ENCODE data around the gene ELK3.

DNA sequence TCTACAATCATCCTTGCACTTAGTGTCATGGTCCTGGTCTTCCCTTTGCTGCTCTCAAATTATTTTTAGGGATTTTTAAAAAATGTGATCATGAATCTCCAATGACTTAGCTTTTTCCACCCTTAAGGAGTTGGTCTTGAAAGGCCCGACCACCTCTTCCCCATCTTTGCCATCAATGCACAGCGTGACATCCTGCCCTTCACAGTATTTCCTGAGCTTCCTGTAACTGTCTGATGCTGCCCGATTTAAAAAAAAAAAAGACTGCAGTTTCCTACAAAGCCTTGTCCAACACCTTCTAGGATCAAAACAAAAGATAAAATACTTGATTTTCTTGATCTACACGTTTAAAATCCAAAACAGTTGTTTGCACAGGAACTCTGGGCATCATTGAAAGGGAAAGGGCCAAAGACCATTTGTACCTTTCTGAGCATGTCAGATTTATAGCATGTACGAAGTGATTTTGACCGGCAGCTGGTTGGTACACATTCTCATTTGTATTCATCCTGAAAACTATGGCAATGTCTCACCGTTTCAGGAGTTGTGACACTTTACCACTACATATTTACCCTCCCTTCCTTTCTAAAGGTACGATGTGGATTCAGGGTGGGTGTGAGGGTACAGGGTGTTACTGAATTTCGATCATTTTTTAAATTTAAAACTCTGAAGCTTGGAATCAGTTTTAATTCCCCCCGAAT is 7.4 kb upstream of the ELK3 start:
- no peak for TF ChIP-seq BRCA1 (IDR thresholded peaks at IDR 0.05; ENCODE audit: low read depth, low read length)
- TF ChIP-seq POLR2A (IDR thresholded peaks at IDR 0.05; ENCODE audit: control extremely low read depth in 1 of 2, low read depth in 2 of 2, low read length in 2 of 2) = no peak
- TF ChIP-seq, protein P1, sequence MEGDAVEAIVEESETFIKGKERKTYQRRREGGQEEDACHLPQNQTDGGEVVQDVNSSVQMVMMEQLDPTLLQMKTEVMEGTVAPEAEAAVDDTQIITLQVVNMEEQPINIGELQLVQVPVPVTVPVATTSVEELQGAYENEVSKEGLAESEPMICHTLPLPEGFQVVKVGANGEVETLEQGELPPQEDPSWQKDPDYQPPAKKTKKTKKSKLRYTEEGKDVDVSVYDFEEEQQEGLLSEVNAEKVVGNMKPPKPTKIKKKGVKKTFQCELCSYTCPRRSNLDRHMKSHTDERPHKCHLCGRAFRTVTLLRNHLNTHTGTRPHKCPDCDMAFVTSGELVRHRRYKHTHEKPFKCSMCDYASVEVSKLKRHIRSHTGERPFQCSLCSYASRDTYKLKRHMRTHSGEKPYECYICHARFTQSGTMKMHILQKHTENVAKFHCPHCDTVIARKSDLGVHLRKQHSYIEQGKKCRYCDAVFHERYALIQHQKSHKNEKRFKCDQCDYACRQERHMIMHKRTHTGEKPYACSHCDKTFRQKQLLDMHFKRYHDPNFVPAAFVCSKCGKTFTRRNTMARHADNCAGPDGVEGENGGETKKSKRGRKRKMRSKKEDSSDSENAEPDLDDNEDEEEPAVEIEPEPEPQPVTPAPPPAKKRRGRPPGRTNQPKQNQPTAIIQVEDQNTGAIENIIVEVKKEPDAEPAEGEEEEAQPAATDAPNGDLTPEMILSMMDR (IDR thresholded peaks at IDR 0.05; ENCODE audit: control extremely low read depth in 1 of 3, insufficient read depth in 1 of 3, low read depth in 1 of 3, low read length in 3 of 3) = no peak
- no peak for TF ChIP-seq RFX5 (IDR thresholded peaks at IDR 0.05; ENCODE audit: borderline replicate concordance, low read depth, low read length)
- no peak for TF ChIP-seq FOSL1 (IDR thresholded peaks at IDR 0.05; ENCODE audit: insufficient read depth, low read depth, low read length)
- TF ChIP-seq RAD21 (IDR thresholded peaks at IDR 0.05 in 1 of 2, conservative IDR thresholded peaks at IDR 0.05 in 1 of 2; ENCODE audit: low read depth in 2 of 2, low read length in 2 of 2) = no peak
- no peak for TF ChIP-seq CBX5 (IDR thresholded peaks at IDR 0.05; ENCODE audit: low read depth, low read length)
- no peak for TF ChIP-seq SRF (IDR thresholded peaks at IDR 0.05; ENCODE audit: low read depth, low read length)
- no peak for TF ChIP-seq EZH2 (IDR thresholded peaks at IDR 0.05; ENCODE audit: low read depth, low read length, severe bottlenecking)
- TF ChIP-seq NRF1 (IDR thresholded peaks at IDR 0.05; ENCODE audit: low read depth, low read length) = no peak
- TF ChIP-seq, protein P2, sequence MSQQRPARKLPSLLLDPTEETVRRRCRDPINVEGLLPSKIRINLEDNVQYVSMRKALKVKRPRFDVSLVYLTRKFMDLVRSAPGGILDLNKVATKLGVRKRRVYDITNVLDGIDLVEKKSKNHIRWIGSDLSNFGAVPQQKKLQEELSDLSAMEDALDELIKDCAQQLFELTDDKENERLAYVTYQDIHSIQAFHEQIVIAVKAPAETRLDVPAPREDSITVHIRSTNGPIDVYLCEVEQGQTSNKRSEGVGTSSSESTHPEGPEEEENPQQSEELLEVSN (IDR thresholded peaks at IDR 0.05) = no peak
